Measurements from ENCODE around the gene KIF6.

- TF ChIP-seq, protein P1, sequence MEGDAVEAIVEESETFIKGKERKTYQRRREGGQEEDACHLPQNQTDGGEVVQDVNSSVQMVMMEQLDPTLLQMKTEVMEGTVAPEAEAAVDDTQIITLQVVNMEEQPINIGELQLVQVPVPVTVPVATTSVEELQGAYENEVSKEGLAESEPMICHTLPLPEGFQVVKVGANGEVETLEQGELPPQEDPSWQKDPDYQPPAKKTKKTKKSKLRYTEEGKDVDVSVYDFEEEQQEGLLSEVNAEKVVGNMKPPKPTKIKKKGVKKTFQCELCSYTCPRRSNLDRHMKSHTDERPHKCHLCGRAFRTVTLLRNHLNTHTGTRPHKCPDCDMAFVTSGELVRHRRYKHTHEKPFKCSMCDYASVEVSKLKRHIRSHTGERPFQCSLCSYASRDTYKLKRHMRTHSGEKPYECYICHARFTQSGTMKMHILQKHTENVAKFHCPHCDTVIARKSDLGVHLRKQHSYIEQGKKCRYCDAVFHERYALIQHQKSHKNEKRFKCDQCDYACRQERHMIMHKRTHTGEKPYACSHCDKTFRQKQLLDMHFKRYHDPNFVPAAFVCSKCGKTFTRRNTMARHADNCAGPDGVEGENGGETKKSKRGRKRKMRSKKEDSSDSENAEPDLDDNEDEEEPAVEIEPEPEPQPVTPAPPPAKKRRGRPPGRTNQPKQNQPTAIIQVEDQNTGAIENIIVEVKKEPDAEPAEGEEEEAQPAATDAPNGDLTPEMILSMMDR (IDR thresholded peaks at IDR 0.05; ENCODE audit: low read length) = no peak
- TF ChIP-seq EZH2 (optimal IDR thresholded peaks at IDR 0.05; ENCODE audit: low read depth, low read length) (no peak), EZH2phosphoT487 (IDR thresholded peaks at IDR 0.05; ENCODE audit: low read length) (no peak)
Observed at GRCh38 chr6:39568896-39569295, 156.3 kb downstream of the KIF6 start.
